T-helper 1 cell (primary cell): ENCODE results near the gene MYOCD.

Experiments
- DNase-seq, 5 donors: peaks; one replicate each; pipeline ENCODE4 v3.0.0-alpha.2; 2012 to 2020

The MYOCD gene

GRCh38 chr17:12642034-12642433 is 23.7 kb upstream of the MYOCD start:
- DNase-seq, result no peak

GRCh38 chr17:12643822-12644221 is 21.9 kb upstream of the MYOCD start:
- DNase-seq, result no peak

GRCh38 chr17:12644623-12645022 is 21.1 kb upstream of the MYOCD start:
- no peak for DNase-seq

GRCh38 chr17:12646761-12647422 is 18.8 kb upstream of the MYOCD start:
- DNase-seq, result no peak

GRCh38 chr17:12648498-12648897 is 17.2 kb upstream of the MYOCD start:
- DNase-seq, result no peak

GRCh38 chr17:12655936-12656335 is 9.8 kb upstream of the MYOCD start:
- no peak for DNase-seq

- no peak for DNase-seq
Observed at GRCh38 chr17:12656354-12656753, 9.3 kb upstream of the MYOCD start.

GRCh38 chr17:12659500-12659899 is 6.2 kb upstream of the MYOCD start:
- no peak for DNase-seq

GRCh38 chr17:12664252-12664651 is 1.4 kb upstream of the MYOCD start:
- no peak for DNase-seq

- DNase-seq, result no peak
Observed at GRCh38 chr17:12664894-12665262, 812 bp upstream of the MYOCD start.

GRCh38 chr17:12666718-12667117 is 1.0 kb downstream of the MYOCD start:
- no peak for DNase-seq

- DNase-seq, result no peak
Observed at GRCh38 chr17:12667299-12667958, 1.7 kb downstream of the MYOCD start.

GRCh38 chr17:12671906-12672305 is 6.2 kb downstream of the MYOCD start:
- DNase-seq, result no peak

GRCh38 chr17:12672947-12673346 is 7.3 kb downstream of the MYOCD start:
- no peak for DNase-seq

- no peak for DNase-seq
Observed at GRCh38 chr17:12673788-12674187, 8.1 kb downstream of the MYOCD start.

GRCh38 chr17:12680407-12680897 is 14.8 kb downstream of the MYOCD start:
- no peak for DNase-seq

- DNase-seq, result no peak
Observed at GRCh38 chr17:12680993-12681392, 15.3 kb downstream of the MYOCD start.

GRCh38 chr17:12683299-12683698 is 17.6 kb downstream of the MYOCD start:
- DNase-seq, result no peak

GRCh38 chr17:12686486-12686885 is 20.8 kb downstream of the MYOCD start:
- DNase-seq, result no peak

- DNase-seq, result no peak
Observed at GRCh38 chr17:12688382-12688781, 22.7 kb downstream of the MYOCD start.

GRCh38 chr17:12691173-12691572 is 25.5 kb downstream of the MYOCD start:
- no peak for DNase-seq

GRCh38 chr17:12693640-12694039 is 27.9 kb downstream of the MYOCD start:
- no peak for DNase-seq

GRCh38 chr17:12706070-12706469 is 40.4 kb downstream of the MYOCD start:
- DNase-seq, result no peak

GRCh38 chr17:12709063-12709462 is 43.4 kb downstream of the MYOCD start:
- no peak for DNase-seq

- no peak for DNase-seq
Observed at GRCh38 chr17:12712415-12712814, 46.7 kb downstream of the MYOCD start.
